ENCODE results near the gene RCC1. TPM values are rescaled to one million over a fixed set of nuclear protein-coding genes. Genes with fewer than 3 reads are reported as not detected.

The RCC1 gene
- total and polyA plus RNA-seq, 9 donors = 13.2 to 34.3 (median 17.4) TPM

- DNase-seq = no peak
- TF ChIP-seq EP300 (IDR thresholded peaks at IDR 0.05) (no peak), POLR2A (IDR thresholded peaks at IDR 0.05) (no peak)
- TF ChIP-seq, protein P1, sequence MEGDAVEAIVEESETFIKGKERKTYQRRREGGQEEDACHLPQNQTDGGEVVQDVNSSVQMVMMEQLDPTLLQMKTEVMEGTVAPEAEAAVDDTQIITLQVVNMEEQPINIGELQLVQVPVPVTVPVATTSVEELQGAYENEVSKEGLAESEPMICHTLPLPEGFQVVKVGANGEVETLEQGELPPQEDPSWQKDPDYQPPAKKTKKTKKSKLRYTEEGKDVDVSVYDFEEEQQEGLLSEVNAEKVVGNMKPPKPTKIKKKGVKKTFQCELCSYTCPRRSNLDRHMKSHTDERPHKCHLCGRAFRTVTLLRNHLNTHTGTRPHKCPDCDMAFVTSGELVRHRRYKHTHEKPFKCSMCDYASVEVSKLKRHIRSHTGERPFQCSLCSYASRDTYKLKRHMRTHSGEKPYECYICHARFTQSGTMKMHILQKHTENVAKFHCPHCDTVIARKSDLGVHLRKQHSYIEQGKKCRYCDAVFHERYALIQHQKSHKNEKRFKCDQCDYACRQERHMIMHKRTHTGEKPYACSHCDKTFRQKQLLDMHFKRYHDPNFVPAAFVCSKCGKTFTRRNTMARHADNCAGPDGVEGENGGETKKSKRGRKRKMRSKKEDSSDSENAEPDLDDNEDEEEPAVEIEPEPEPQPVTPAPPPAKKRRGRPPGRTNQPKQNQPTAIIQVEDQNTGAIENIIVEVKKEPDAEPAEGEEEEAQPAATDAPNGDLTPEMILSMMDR (IDR thresholded peaks at IDR 0.05) = no peak
- no peaks in the 10 kb centered on the region for H3K9me3 ChIP-seq
- no peaks in the 10 kb centered on the region for H3K27me3 ChIP-seq
- WGBS, 3 donors = 86 to 97% (median 93%) methylated on average over 1 of the region's 1 CpG
- peaks cover 5% of the 10 kb centered on the region for H3K4me1 ChIP-seq (ENCODE audit: insufficient read depth)
- no peak overlapping the region for H3K4me3 ChIP-seq
- no peaks in the 10 kb centered on the region for H3K36me3 ChIP-seq
- no peak overlapping the region for H3K27ac ChIP-seq
- intact Hi-C loops (cut with DNase I) = loop anchor here in 2 of 4 donors (5.0 to 10.0 kb wide), 3 partner anchors 81 to 366 kb away; no protein-coding TSS in a partner anchor
Measured at GRCh38 chr1:28516518-28516956, 10.7 kb downstream of the RCC1 start.

DNA sequence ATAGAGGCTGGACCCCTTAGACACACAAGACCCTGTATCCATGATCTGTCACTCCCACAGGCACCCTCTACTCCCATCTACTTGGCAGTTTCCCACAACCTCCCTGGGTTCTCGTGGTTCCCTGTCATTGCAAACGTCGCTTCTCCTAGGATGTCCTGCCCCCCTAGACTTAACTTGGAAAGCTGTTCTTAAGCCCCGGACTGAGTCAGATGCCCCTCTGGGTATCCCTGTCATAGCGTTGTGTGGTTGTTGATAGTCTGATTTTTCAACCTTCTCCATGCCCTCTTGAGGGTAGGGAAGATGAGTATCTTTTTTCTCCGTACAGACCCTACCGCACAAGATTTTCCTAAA, 11.8 kb downstream of the RCC1 start:
- H3K4me3 ChIP-seq = peak overlapping the region; percentile 58

DNA sequence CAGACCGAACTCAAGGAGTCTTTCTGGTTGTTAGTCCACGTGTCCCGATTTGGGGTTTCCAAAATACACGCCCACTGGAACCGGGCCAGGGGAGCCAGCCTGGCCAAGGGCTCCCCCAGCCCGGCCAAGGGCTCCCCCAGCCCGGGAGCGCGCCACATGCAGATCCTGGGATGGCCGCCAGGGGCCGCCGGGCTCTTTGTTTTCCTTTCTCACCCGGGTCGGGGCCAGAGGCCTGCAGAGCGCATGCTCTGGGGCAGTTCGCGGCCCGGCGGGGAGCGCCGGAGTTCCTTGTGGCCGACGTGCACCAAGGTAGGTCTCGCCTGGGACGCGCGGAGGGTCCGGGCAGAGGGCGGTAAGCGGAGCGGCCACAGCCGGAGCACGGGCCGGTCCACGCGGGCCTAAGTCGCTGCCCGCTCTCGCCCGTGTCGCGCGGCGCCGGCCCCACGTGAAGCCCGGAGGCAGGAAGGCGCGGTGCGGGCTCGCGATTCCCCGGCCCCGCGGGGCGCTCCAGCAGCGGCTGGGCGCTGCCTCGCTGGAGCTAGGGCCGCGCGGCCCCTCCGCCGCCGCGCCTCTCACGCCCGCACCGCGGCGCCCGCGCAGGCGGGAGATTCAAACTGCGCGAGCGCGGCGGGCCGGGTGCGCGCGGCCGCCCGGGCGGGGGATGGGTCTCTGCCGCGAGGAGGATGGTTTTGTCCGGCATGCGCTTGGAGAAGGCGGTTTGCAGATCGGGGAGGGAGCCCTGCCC, 12.3 kb downstream of the RCC1 start:
- Histone ChIP-seq H3K4me1 (ENCODE audit: insufficient read depth) (peaks cover 5% of the 10 kb centered on the region), H3K27ac (peak overlapping the region; percentile 54 to 83), H3K36me3 (no peaks in the 10 kb centered on the region), H3K4me3 (peak overlapping the region; percentile 58), H3K9me3 (no peaks in the 10 kb centered on the region), H3K27me3 (no peaks in the 10 kb centered on the region)
- intact Hi-C loops (cut with DNase I) = loop anchor here in 2 of 4 donors (2.0 to 10.0 kb wide), 4 partner anchors 79 to 364 kb away; no protein-coding TSS in a partner anchor
- 0 to 1% (median 0%) methylated on average over 61 to 92 of the region's 92 CpGs for WGBS, 3 donors
- TF ChIP-seq EP300 (IDR thresholded peaks at IDR 0.05) (no peak), POLR2A (IDR thresholded peaks at IDR 0.05) (peak; percentile 34)
- TF ChIP-seq, protein P1 (IDR thresholded peaks at IDR 0.05) = peak; percentile 93 to 96 (median 96)
- DNase-seq = peak; percentile 90 to 96 (median 93)

More for the DNA sequence above, 11.8 kb downstream of the RCC1 start:
- Histone ChIP-seq H3K27ac (peak overlapping the region; percentile 54 to 83), H3K9me3 (no peaks in the 10 kb centered on the region), H3K36me3 (no peaks in the 10 kb centered on the region), H3K4me1 (ENCODE audit: insufficient read depth) (peaks cover 5% of the 10 kb centered on the region), H3K27me3 (no peaks in the 10 kb centered on the region)
- no peak for DNase-seq
- 5 to 7% (median 6%) methylated on average over 7 of the region's 7 CpGs for WGBS, 3 donors
- TF ChIP-seq POLR2A (IDR thresholded peaks at IDR 0.05) = no peak
- no peak for TF ChIP-seq EP300 (IDR thresholded peaks at IDR 0.05)
- TF ChIP-seq, protein P1 (IDR thresholded peaks at IDR 0.05) = no peak
- intact Hi-C loops (cut with DNase I) = loop anchor here in 2 of 4 donors (5.0 to 10.0 kb wide), 3 partner anchors 80 to 365 kb away; no protein-coding TSS in a partner anchor

DNA sequence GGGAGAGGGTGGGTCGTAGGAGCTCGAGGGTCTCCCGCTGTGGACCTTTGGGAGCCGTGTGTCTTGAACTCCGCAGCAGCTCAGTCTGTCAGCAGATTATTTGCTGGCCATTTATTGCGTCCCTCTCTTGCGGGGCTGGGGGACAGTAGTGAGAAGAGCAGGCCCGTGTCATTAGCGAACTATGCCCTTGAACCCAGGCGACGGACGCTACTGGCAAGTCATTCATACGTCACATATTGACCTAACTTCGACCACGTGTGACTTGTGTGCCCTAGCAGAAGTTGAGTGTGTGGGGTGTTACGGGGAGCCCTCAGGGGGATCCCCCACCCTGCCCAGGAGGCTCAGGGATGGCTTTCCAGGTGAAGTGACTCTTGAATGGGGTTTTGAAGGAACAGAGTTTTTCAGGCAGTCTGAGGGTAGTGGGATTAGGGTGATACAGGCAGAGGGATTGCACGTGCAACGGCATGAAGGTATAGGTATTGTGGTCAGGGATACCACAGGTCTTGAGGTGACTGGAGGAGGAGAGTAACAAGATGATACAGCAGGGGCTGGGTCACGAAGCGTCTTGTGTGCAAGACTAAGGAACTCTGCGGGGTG, 13.0 kb downstream of the RCC1 start:
- peak overlapping the region; percentile 58 for H3K4me3 ChIP-seq
- no peaks in the 10 kb centered on the region for H3K36me3 ChIP-seq
- no peaks in the 10 kb centered on the region for H3K27me3 ChIP-seq
- 4 to 6% (median 5%) methylated on average over 21 of the region's 21 CpGs for WGBS, 3 donors
- H3K27ac ChIP-seq = peak overlapping the region; percentile 54 to 83
- H3K9me3 ChIP-seq = no peaks in the 10 kb centered on the region
- no peak for DNase-seq
- peaks cover 5% of the 10 kb centered on the region for H3K4me1 ChIP-seq (ENCODE audit: insufficient read depth)
- intact Hi-C loops (cut with DNase I) = loop anchor here in 2 of 4 donors (2.0 to 10.0 kb wide), 4 partner anchors 78 to 363 kb away; no protein-coding TSS in a partner anchor
- TF ChIP-seq EP300 (IDR thresholded peaks at IDR 0.05) = no peak
- TF ChIP-seq, protein P1 (IDR thresholded peaks at IDR 0.05) = no peak
- TF ChIP-seq POLR2A (IDR thresholded peaks at IDR 0.05) = no peak
